Lung microvascular endothelial cell (primary cell): ENCODE results near the gene PI4KA. TPM values are rescaled to one million over a fixed set of nuclear protein-coding genes. Genes with fewer than 3 reads are reported as not detected.
"Not testable (repeated sequence)": the region's sequence is repeated elsewhere in the genome, so short reads cannot be mapped to it uniquely, and the experiment has no call there.

Source experiments
- DNase-seq, 2 donors: peaks; one replicate each; pipeline versions ENCODE4 v3.0.0 to v3.0.0-alpha.2; 2010; ENCODE audit warnings: low read depth in 2 of 2
- total RNA-seq: library from RNA; depleted of rRNA; stranded (reverse); fragments of >200 nt; gene quantifications from 2 replicates; pipeline ENCODE4 v1.2.1, GENCODE V29; 2014

PI4KA gene
- total RNA-seq, 1 donor from 2014 or later: 22.2 TPM

GRCh38 chr22:20700347-20700746 is 158.3 kb downstream of the PI4KA start:
- not testable (repeated sequence) for DNase-seq

GRCh38 chr22:20699856-20700255 is 158.8 kb downstream of the PI4KA start:
- DNase-seq: not testable (repeated sequence)

GRCh38 chr22:20697481-20698113 is 161.0 kb downstream of the PI4KA start:
- peak; percentile 58 to 82 for DNase-seq

GRCh38 chr22:20696056-20696455 is 162.6 kb downstream of the PI4KA start:
- not testable (repeated sequence) for DNase-seq

GRCh38 chr22:20695205-20695604 is 163.4 kb downstream of the PI4KA start:
- not testable (repeated sequence) for DNase-seq

GRCh38 chr22:20694256-20694655 is 164.4 kb downstream of the PI4KA start:
- not testable (repeated sequence) for DNase-seq

- not testable (repeated sequence) for DNase-seq
These were observed 165.7 kb downstream of the PI4KA start for GRCh38 chr22:20692926-20693325.

GRCh38 chr22:20690586-20691317 is 167.9 kb downstream of the PI4KA start:
- DNase-seq: not testable (repeated sequence)

GRCh38 chr22:20687356-20688172 is 171.0 kb downstream of the PI4KA start:
- not testable (repeated sequence) for DNase-seq

GRCh38 chr22:20685764-20686163 is 172.8 kb downstream of the PI4KA start:
- not testable (repeated sequence) for DNase-seq

GRCh38 chr22:20678792-20679435 is 179.7 kb downstream of the PI4KA start:
- not testable (repeated sequence) for DNase-seq

- DNase-seq: no peak
These were observed 180.8 kb downstream of the PI4KA start for GRCh38 chr22:20677684-20678242.

- not testable (repeated sequence) for DNase-seq
These were observed 183.0 kb downstream of the PI4KA start for GRCh38 chr22:20675613-20676012.

GRCh38 chr22:20674998-20675397 is 183.6 kb downstream of the PI4KA start:
- DNase-seq: no peak

GRCh38 chr22:20673295-20674195 is 185.1 kb downstream of the PI4KA start:
- DNase-seq: no peak

GRCh38 chr22:20672732-20673131 is 185.9 kb downstream of the PI4KA start:
- DNase-seq: no peak

- DNase-seq: no peak
These were observed 186.6 kb downstream of the PI4KA start for GRCh38 chr22:20672082-20672424.

GRCh38 chr22:20671409-20672081 is 187.1 kb downstream of the PI4KA start:
- DNase-seq: no peak

- peak in 1 of 2 donors; percentile 5 for DNase-seq
These were observed 188.0 kb downstream of the PI4KA start for GRCh38 chr22:20670457-20671261.
